ENCODE results near the gene RASSF9. TPM values are rescaled to one million over a fixed set of nuclear protein-coding genes. Genes with fewer than 3 reads are reported as not detected.

The RASSF9 gene
- total RNA-seq, 1 donor from 2014 or later = not detected

DNA sequence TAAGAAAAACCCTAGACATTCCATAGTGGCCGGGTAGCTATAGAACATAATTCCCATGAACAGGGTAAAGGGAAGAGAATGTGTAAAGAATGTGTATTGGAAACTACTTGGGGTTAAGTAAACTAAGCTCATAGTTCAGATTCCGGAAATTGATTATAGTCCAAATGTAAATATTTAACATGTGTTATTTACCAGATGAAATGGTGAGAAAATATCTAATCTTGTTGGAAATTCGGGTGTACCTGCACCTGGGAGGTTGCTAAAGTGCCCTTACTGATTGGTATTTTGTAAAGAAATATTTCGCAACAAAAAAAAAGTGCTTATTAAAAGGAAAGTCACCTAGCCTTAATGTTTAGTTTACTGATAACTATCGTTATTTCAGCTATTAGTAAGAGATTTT lies 14.4 kb downstream of the RASSF9 start:
- no peak for DNase-seq
- TF ChIP-seq, protein P1, sequence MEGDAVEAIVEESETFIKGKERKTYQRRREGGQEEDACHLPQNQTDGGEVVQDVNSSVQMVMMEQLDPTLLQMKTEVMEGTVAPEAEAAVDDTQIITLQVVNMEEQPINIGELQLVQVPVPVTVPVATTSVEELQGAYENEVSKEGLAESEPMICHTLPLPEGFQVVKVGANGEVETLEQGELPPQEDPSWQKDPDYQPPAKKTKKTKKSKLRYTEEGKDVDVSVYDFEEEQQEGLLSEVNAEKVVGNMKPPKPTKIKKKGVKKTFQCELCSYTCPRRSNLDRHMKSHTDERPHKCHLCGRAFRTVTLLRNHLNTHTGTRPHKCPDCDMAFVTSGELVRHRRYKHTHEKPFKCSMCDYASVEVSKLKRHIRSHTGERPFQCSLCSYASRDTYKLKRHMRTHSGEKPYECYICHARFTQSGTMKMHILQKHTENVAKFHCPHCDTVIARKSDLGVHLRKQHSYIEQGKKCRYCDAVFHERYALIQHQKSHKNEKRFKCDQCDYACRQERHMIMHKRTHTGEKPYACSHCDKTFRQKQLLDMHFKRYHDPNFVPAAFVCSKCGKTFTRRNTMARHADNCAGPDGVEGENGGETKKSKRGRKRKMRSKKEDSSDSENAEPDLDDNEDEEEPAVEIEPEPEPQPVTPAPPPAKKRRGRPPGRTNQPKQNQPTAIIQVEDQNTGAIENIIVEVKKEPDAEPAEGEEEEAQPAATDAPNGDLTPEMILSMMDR (IDR thresholded peaks at IDR 0.05; ENCODE audit: partially characterized antibody, unreplicated experiment) = no peak
- no peaks in the 10 kb centered on the region for H3K9me3 Mint-ChIP-seq (ENCODE audit: unreplicated experiment)
- no peaks in the 10 kb centered on the region for H3K4me1 Mint-ChIP-seq (ENCODE audit: low read depth, unreplicated experiment)
- no peak overlapping the region for H3K27ac Mint-ChIP-seq (ENCODE audit: unreplicated experiment)
- no peaks in the 10 kb centered on the region for H3K27me3 Mint-ChIP-seq (ENCODE audit: unreplicated experiment)
- H3K36me3 Mint-ChIP-seq (ENCODE audit: unreplicated experiment) = no peaks in the 10 kb centered on the region
- H3K4me3 Mint-ChIP-seq (ENCODE audit: unreplicated experiment) = no peak overlapping the region

DNA sequence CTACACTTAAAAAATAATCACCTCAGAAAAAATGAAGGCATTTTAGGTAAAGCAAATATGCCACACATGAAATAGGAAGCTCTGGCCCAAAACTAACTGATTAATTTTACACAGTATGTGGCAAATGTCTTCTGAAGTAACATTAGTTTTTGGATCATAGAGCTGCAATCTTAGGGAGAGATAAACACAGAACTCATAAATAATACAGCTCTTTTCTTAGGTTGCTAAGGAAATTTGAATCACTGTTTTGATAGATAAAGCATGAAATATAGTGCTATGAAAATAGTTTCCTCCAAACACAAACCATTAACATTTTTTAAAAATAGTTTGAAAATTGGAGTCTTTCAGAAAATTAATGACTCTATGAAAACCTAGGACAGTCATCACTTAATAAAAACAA lies 15.0 kb downstream of the RASSF9 start:
- Mint-ChIP-seq H3K4me1 (ENCODE audit: low read depth, unreplicated experiment) (no peaks in the 10 kb centered on the region), H3K4me3 (ENCODE audit: unreplicated experiment) (no peak overlapping the region), H3K9me3 (ENCODE audit: unreplicated experiment) (no peaks in the 10 kb centered on the region), H3K27ac (ENCODE audit: unreplicated experiment) (no peak overlapping the region), H3K36me3 (ENCODE audit: unreplicated experiment) (no peaks in the 10 kb centered on the region), H3K27me3 (ENCODE audit: unreplicated experiment) (no peaks in the 10 kb centered on the region)
- no peak for DNase-seq
- TF ChIP-seq, protein P1 (IDR thresholded peaks at IDR 0.05; ENCODE audit: partially characterized antibody, unreplicated experiment) = no peak

DNA sequence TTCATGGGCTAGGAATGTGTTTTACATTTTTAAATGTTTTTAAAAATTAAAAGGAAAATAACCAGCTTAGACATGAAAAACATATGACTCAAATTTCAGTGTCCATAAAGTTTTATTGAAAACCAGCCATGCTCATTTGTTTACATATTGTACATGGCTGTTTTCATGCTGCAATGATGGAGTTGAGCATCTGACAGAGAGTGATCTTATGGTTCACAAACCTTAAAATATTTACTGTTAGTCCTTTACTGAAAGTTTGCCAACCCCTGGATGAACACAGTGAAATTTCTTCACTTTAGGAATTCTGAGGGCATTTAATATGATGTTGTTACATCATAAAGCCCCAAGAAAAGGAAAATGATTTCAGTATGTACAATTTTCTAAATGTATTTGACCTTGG lies 16.1 kb downstream of the RASSF9 start:
- DNase-seq = no peak
- H3K4me3 Mint-ChIP-seq (ENCODE audit: unreplicated experiment) = no peak overlapping the region
- H3K4me1 Mint-ChIP-seq (ENCODE audit: low read depth, unreplicated experiment) = no peaks in the 10 kb centered on the region
- no peak overlapping the region for H3K27ac Mint-ChIP-seq (ENCODE audit: unreplicated experiment)
- TF ChIP-seq, protein P1 (IDR thresholded peaks at IDR 0.05; ENCODE audit: partially characterized antibody, unreplicated experiment) = no peak
- no peaks in the 10 kb centered on the region for H3K36me3 Mint-ChIP-seq (ENCODE audit: unreplicated experiment)
- no peaks in the 10 kb centered on the region for H3K9me3 Mint-ChIP-seq (ENCODE audit: unreplicated experiment)
- no peaks in the 10 kb centered on the region for H3K27me3 Mint-ChIP-seq (ENCODE audit: unreplicated experiment)

DNA sequence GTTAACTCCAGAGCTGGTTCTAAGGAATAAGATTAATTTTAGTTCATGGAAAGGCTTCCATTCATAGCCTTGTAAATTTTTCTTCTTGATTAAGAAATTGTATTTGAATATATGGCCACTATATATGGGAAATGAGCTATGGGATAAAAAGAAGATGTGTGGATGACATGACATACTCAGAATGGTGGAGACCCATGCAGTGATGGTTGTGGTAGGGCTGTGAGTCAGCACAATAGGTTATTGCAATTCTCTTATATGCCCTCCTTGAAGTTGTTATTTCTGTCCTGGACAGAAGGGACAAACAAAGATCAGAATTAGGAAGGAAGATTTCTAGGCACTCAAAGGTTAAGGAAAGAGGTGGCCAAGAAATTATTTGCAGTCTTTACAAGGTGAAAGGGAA lies 21.5 kb downstream of the RASSF9 start:
- H3K27ac Mint-ChIP-seq (ENCODE audit: unreplicated experiment) = no peak overlapping the region
- no peaks in the 10 kb centered on the region for H3K36me3 Mint-ChIP-seq (ENCODE audit: unreplicated experiment)
- H3K4me3 Mint-ChIP-seq (ENCODE audit: unreplicated experiment) = no peak overlapping the region
- H3K4me1 Mint-ChIP-seq (ENCODE audit: low read depth, unreplicated experiment) = no peaks in the 10 kb centered on the region
- no peaks in the 10 kb centered on the region for H3K27me3 Mint-ChIP-seq (ENCODE audit: unreplicated experiment)
- DNase-seq = no peak
- TF ChIP-seq, protein P1 (IDR thresholded peaks at IDR 0.05; ENCODE audit: partially characterized antibody, unreplicated experiment) = no peak
- no peaks in the 10 kb centered on the region for H3K9me3 Mint-ChIP-seq (ENCODE audit: unreplicated experiment)

DNA sequence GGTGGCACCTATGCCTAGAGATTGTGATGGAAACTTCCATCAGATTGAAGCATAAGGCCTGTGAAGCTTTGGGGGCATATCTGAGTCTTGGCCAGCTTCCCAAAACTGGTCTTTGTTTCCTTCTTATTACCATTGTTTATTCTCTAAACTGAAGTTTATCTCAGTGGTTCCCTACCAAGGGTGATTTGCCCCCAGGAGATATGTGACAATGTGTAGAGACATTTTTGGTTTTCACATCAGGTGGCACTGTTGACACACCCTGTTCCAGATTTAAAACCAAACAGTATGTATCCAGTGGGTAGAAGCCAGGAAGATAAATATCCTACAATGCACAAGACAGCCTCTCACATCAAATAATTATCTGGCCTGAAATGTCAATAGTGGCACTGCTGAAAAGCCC lies 22.1 kb downstream of the RASSF9 start:
- Mint-ChIP-seq H3K9me3 (ENCODE audit: unreplicated experiment) (no peaks in the 10 kb centered on the region), H3K36me3 (ENCODE audit: unreplicated experiment) (no peaks in the 10 kb centered on the region), H3K4me3 (ENCODE audit: unreplicated experiment) (no peak overlapping the region), H3K27me3 (ENCODE audit: unreplicated experiment) (no peaks in the 10 kb centered on the region), H3K27ac (ENCODE audit: unreplicated experiment) (no peak overlapping the region), H3K4me1 (ENCODE audit: low read depth, unreplicated experiment) (no peaks in the 10 kb centered on the region)
- TF ChIP-seq, protein P1 (IDR thresholded peaks at IDR 0.05; ENCODE audit: partially characterized antibody, unreplicated experiment) = no peak
- no peak for DNase-seq
